ENCODE results near the gene CPNE1. TPM values are rescaled to one million over a fixed set of nuclear protein-coding genes. Genes with fewer than 3 reads are reported as not detected.

The CPNE1 gene
- total and polyA plus RNA-seq, 2 donors (not counting 1 experiment from before 2014, with no cell fraction given) = 88.8 to 146 TPM

GRCh38 chr20:35648836-35649235 lies 15.9 kb downstream of the CPNE1 start:
- Histone ChIP-seq H3K9ac (ENCODE audit: insufficient read depth, low read length) (no peak overlapping the region), H3K4me3 (replicated peaks in 1 of 4; ENCODE audit: control extremely low read depth in 1 of 4, insufficient read depth in 1 of 4, low read depth in 3 of 4, low read length in 4 of 4) (no peak overlapping the region), H3K79me2 (ENCODE audit: control insufficient read depth, insufficient read depth, low read length) (peaks cover 73% of the 10 kb centered on the region), H3K27me3 (ENCODE audit: control insufficient read depth, insufficient read depth, low read length) (no peaks in the 10 kb centered on the region), H3K36me3 (ENCODE audit: control insufficient read depth, insufficient read depth, low read length) (peaks cover 1% of the 10 kb centered on the region), H4K20me1 (ENCODE audit: control insufficient read depth, extremely low read depth, insufficient read depth, low read length) (no peaks in the 10 kb centered on the region), H3K4me2 (ENCODE audit: extremely low read depth, insufficient read depth, low read length) (no peak overlapping the region), H3K4me1 (ENCODE audit: control insufficient read depth, extremely low read depth, insufficient read depth, low read length) (no peaks in the 10 kb centered on the region), H3K9me3 (ENCODE audit: control insufficient read depth, insufficient read depth, low read depth, low read length) (no peaks in the 10 kb centered on the region), H3K27ac (ENCODE audit: insufficient read depth, low read length) (no peak overlapping the region), H2AFZ (ENCODE audit: low read length) (no peak overlapping the region)
- peak in 1 of 2 donors; percentile 54 for DNase-seq (ENCODE audit: low read depth in 2 of 2)
- no peak for TF ChIP-seq EZH2 (IDR thresholded peaks at IDR 0.05; ENCODE audit: low read length, missing control alignments)
- TF ChIP-seq, protein P1, sequence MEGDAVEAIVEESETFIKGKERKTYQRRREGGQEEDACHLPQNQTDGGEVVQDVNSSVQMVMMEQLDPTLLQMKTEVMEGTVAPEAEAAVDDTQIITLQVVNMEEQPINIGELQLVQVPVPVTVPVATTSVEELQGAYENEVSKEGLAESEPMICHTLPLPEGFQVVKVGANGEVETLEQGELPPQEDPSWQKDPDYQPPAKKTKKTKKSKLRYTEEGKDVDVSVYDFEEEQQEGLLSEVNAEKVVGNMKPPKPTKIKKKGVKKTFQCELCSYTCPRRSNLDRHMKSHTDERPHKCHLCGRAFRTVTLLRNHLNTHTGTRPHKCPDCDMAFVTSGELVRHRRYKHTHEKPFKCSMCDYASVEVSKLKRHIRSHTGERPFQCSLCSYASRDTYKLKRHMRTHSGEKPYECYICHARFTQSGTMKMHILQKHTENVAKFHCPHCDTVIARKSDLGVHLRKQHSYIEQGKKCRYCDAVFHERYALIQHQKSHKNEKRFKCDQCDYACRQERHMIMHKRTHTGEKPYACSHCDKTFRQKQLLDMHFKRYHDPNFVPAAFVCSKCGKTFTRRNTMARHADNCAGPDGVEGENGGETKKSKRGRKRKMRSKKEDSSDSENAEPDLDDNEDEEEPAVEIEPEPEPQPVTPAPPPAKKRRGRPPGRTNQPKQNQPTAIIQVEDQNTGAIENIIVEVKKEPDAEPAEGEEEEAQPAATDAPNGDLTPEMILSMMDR (conservative IDR thresholded peaks at IDR 0.05 in 1 of 2, IDR thresholded peaks at IDR 0.05 in 1 of 2; ENCODE audit: low read depth in 1 of 2, low read length in 2 of 2) = no peak

- Histone ChIP-seq H3K9ac (ENCODE audit: insufficient read depth, low read length) (no peak overlapping the region), H3K9me3 (ENCODE audit: control insufficient read depth, insufficient read depth, low read depth, low read length) (no peaks in the 10 kb centered on the region), H3K27me3 (ENCODE audit: control insufficient read depth, insufficient read depth, low read length) (no peaks in the 10 kb centered on the region), H3K4me3 (replicated peaks in 1 of 4; ENCODE audit: control extremely low read depth in 1 of 4, insufficient read depth in 1 of 4, low read depth in 3 of 4, low read length in 4 of 4) (no peak overlapping the region), H3K36me3 (ENCODE audit: control insufficient read depth, insufficient read depth, low read length) (no peaks in the 10 kb centered on the region), H3K79me2 (ENCODE audit: control insufficient read depth, insufficient read depth, low read length) (peaks cover 46% of the 10 kb centered on the region), H4K20me1 (ENCODE audit: control insufficient read depth, extremely low read depth, insufficient read depth, low read length) (no peaks in the 10 kb centered on the region), H2AFZ (ENCODE audit: low read length) (no peak overlapping the region), H3K4me2 (ENCODE audit: extremely low read depth, insufficient read depth, low read length) (no peak overlapping the region), H3K4me1 (ENCODE audit: control insufficient read depth, extremely low read depth, insufficient read depth, low read length) (no peaks in the 10 kb centered on the region), H3K27ac (ENCODE audit: insufficient read depth, low read length) (no peak overlapping the region)
- DNase-seq (ENCODE audit: low read depth in 2 of 2) = no peak
- no peak for TF ChIP-seq EZH2 (IDR thresholded peaks at IDR 0.05; ENCODE audit: low read length, missing control alignments)
- TF ChIP-seq, protein P1 (conservative IDR thresholded peaks at IDR 0.05 in 1 of 2, IDR thresholded peaks at IDR 0.05 in 1 of 2; ENCODE audit: low read depth in 1 of 2, low read length in 2 of 2) = no peak
Measured at GRCh38 chr20:35644806-35645205, 19.9 kb downstream of the CPNE1 start.

DNA sequence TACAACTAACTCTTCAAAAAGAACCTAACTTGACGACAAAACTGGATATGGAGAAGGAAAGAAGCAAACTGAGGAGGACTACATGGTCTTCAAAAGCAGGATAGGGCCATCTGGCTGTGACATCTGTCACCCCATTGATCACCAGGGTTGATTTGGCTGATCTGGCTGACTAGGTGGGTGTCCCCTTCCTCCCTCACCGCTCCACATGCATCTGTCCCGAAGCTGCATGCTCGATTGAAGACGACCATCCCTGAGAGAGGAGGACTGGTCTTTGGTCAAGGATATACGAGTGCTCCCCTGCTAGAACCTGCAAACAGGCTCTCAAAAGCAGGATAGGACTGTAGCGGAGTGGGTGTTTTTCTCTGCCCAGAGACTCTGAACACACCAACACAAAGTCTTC lies 21.7 kb downstream of the CPNE1 start:
- Histone ChIP-seq H3K4me2 (ENCODE audit: extremely low read depth, insufficient read depth, low read length) (no peak overlapping the region), H3K36me3 (ENCODE audit: control insufficient read depth, insufficient read depth, low read length) (no peaks in the 10 kb centered on the region), H4K20me1 (ENCODE audit: control insufficient read depth, extremely low read depth, insufficient read depth, low read length) (no peaks in the 10 kb centered on the region)

More for the DNA sequence above, 21.7 kb downstream of the CPNE1 start:
- no peak overlapping the region for H3K27ac ChIP-seq (ENCODE audit: insufficient read depth, low read length)
- H3K9me3 ChIP-seq (ENCODE audit: control insufficient read depth, insufficient read depth, low read depth, low read length) = no peaks in the 10 kb centered on the region
- no peak for DNase-seq (ENCODE audit: low read depth in 2 of 2)
- no peaks in the 10 kb centered on the region for H3K27me3 ChIP-seq (ENCODE audit: control insufficient read depth, insufficient read depth, low read length)
- TF ChIP-seq EZH2 (IDR thresholded peaks at IDR 0.05; ENCODE audit: low read length, missing control alignments) = no peak
- TF ChIP-seq, protein P1 (conservative IDR thresholded peaks at IDR 0.05 in 1 of 2, IDR thresholded peaks at IDR 0.05 in 1 of 2; ENCODE audit: low read depth in 1 of 2, low read length in 2 of 2) = no peak
- H3K9ac ChIP-seq (ENCODE audit: insufficient read depth, low read length) = no peak overlapping the region
- no peak overlapping the region for H2AFZ ChIP-seq (ENCODE audit: low read length)
- peaks cover 34% of the 10 kb centered on the region for H3K79me2 ChIP-seq (ENCODE audit: control insufficient read depth, insufficient read depth, low read length)
- H3K4me1 ChIP-seq (ENCODE audit: control insufficient read depth, extremely low read depth, insufficient read depth, low read length) = no peaks in the 10 kb centered on the region
- no peak overlapping the region for H3K4me3 ChIP-seq (replicated peaks in 1 of 4; ENCODE audit: control extremely low read depth in 1 of 4, insufficient read depth in 1 of 4, low read depth in 3 of 4, low read length in 4 of 4)

All from fibroblast of lung (primary cell).